GM18519 (cell line): Measurements from ENCODE around the gene ATP6V0D1.

Experiments
- ATAC-seq: cut with Tn5 transposase; IDR thresholded peaks from one replicate; pipeline ENCODE4 v1.9.1; 2021; ENCODE audit warnings: mild to moderate bottlenecking, moderate library complexity; ENCODE audit not compliant: unreplicated experiment, low FRiP score

The ATP6V0D1 gene

GRCh38 chr16:67395458-67396158 lies 85.3 kb downstream of the ATP6V0D1 start:
- ATAC-seq = no peak

- ATAC-seq = no peak
Observed at GRCh38 chr16:67395105-67395457, 85.9 kb downstream of the ATP6V0D1 start.

- no peak for ATAC-seq
Observed at GRCh38 chr16:67394155-67395104, 86.5 kb downstream of the ATP6V0D1 start.

GRCh38 chr16:67393788-67394154 lies 87.2 kb downstream of the ATP6V0D1 start:
- ATAC-seq = no peak

GRCh38 chr16:67393111-67393787 lies 87.7 kb downstream of the ATP6V0D1 start, which contains the start of gene TPPP3:
Gene TPPP3 (minus strand): TSS chr16:67393498. CDS start chr16:67391111, 2,387 bp downstream.
- ATAC-seq = no peak

- no peak for ATAC-seq
Observed at GRCh38 chr16:67392301-67393059, 88.5 kb downstream of the ATP6V0D1 start.

GRCh38 chr16:67391424-67392300 lies 89.3 kb downstream of the ATP6V0D1 start:
- ATAC-seq = no peak

GRCh38 chr16:67390816-67391423 lies 90.0 kb downstream of the ATP6V0D1 start:
- ATAC-seq = no peak

- no peak for ATAC-seq
Observed at GRCh38 chr16:67389911-67390815, 90.8 kb downstream of the ATP6V0D1 start.

GRCh38 chr16:67388591-67388990 lies 92.4 kb downstream of the ATP6V0D1 start:
- no peak for ATAC-seq

- no peak for ATAC-seq
Observed at GRCh38 chr16:67388191-67388590, 92.8 kb downstream of the ATP6V0D1 start.
